ENCODE data around the gene ERAP2.

The ERAP2 gene

GRCh38 chr5:96909435-96909834 is 33.1 kb downstream of the ERAP2 start:
- Histone ChIP-seq H3K27ac (ENCODE audit: low read depth in 2 of 2, low read length in 2 of 2) (no peak overlapping the region), H3K4me1 (ENCODE audit: control insufficient read depth in 2 of 2, insufficient read depth in 2 of 2, low read length in 2 of 2) (no peaks in the 10 kb centered on the region)

DNA sequence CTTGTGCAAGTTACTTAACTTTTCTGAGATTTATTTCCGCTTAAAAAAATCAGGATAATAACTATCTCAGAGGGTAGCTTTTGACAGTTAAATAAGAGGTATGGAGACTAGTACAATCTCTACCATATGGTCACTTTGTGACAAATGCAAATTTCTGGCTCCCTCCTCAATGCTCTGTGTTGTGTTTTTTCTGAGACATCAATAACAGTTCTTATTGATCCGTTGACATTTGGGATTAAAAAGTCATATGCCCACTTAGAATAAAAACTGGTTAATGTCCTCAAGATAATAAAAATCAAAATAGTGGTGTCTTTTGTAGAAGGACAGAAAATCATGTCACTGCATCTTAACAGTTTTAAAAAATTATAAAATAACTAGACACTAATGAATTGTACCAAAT is 34.8 kb downstream of the ERAP2 start:
- Histone ChIP-seq H3K4me3 (ENCODE audit: low read length in 2 of 2) (no peak overlapping the region), H3K9me3 (ENCODE audit: control insufficient read depth in 2 of 2, low read length in 2 of 2) (no peaks in the 10 kb centered on the region), H3K9ac (ENCODE audit: low read depth in 1 of 2, low read length in 2 of 2) (no peak overlapping the region), H3K27me3 (ENCODE audit: control insufficient read depth in 2 of 2, insufficient read depth in 2 of 2, low read length in 2 of 2) (no peaks in the 10 kb centered on the region), H3K4me1 (ENCODE audit: control insufficient read depth in 2 of 2, insufficient read depth in 2 of 2, low read length in 2 of 2) (no peaks in the 10 kb centered on the region), H3K36me3 (ENCODE audit: control insufficient read depth in 2 of 2, insufficient read depth in 2 of 2, low read length in 2 of 2) (peaks cover 17 to 23% of the 10 kb centered on the region in 2 donors), H3K27ac (ENCODE audit: low read depth in 2 of 2, low read length in 2 of 2) (no peak overlapping the region)

More at GRCh38 chr5:96909435-96909834, 33.1 kb downstream of the ERAP2 start:
- no peak overlapping the region for H3K9ac ChIP-seq (ENCODE audit: low read depth in 1 of 2, low read length in 2 of 2)
- H3K9me3 ChIP-seq (ENCODE audit: control insufficient read depth in 2 of 2, low read length in 2 of 2): no peaks in the 10 kb centered on the region
- no peaks in the 10 kb centered on the region for H3K27me3 ChIP-seq (ENCODE audit: control insufficient read depth in 2 of 2, insufficient read depth in 2 of 2, low read length in 2 of 2)
- H3K4me3 ChIP-seq (ENCODE audit: low read length in 2 of 2): no peak overlapping the region
- H3K36me3 ChIP-seq (ENCODE audit: control insufficient read depth in 2 of 2, insufficient read depth in 2 of 2, low read length in 2 of 2): peaks cover 17 to 23% of the 10 kb centered on the region in 2 donors

GRCh38 chr5:96913233-96913632 is 36.9 kb downstream of the ERAP2 start:
- peaks cover 22 to 23% of the 10 kb centered on the region in 2 donors for H3K36me3 ChIP-seq (ENCODE audit: control insufficient read depth in 2 of 2, insufficient read depth in 2 of 2, low read length in 2 of 2)
- H3K9ac ChIP-seq (ENCODE audit: low read depth in 1 of 2, low read length in 2 of 2): no peak overlapping the region
- no peak overlapping the region for H3K27ac ChIP-seq (ENCODE audit: low read depth in 2 of 2, low read length in 2 of 2)
- H3K27me3 ChIP-seq (ENCODE audit: control insufficient read depth in 2 of 2, insufficient read depth in 2 of 2, low read length in 2 of 2): no peaks in the 10 kb centered on the region
- H3K9me3 ChIP-seq (ENCODE audit: control insufficient read depth in 2 of 2, low read length in 2 of 2): no peaks in the 10 kb centered on the region
- no peaks in the 10 kb centered on the region for H3K4me1 ChIP-seq (ENCODE audit: control insufficient read depth in 2 of 2, insufficient read depth in 2 of 2, low read length in 2 of 2)
- H3K4me3 ChIP-seq (ENCODE audit: low read length in 2 of 2): no peak overlapping the region

DNA sequence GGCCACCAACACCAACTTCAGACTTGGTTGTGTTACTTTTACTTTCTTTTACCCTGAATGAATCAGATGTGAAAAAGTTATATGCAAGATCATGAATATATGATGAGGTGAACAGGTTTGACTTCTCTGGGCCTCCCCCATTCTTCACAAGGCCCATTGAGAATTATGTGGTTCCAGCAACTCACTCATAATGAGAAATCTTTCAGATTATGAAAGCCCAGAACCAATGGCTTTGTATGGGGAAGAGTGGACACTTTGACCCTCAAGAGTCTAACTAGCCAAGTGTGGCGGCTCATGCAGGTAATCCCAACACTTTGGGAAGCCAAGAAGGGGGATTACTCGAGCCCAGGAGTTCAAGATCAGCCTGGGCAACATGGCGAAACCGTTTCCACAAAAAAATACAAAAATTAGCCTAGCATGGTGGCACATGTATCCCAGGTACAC is 43.5 kb downstream of the ERAP2 start:
- Histone ChIP-seq H3K9me3 (ENCODE audit: control insufficient read depth in 2 of 2, low read length in 2 of 2) (no peaks in the 10 kb centered on the region), H3K4me3 (ENCODE audit: low read length in 2 of 2) (no peak overlapping the region), H3K4me1 (ENCODE audit: control insufficient read depth in 2 of 2, insufficient read depth in 2 of 2, low read length in 2 of 2) (no peaks in the 10 kb centered on the region), H3K36me3 (ENCODE audit: control insufficient read depth in 2 of 2, insufficient read depth in 2 of 2, low read length in 2 of 2) (peaks cover 0 to 7% of the 10 kb centered on the region in 2 donors), H3K9ac (ENCODE audit: low read depth in 1 of 2, low read length in 2 of 2) (no peak overlapping the region), H3K27ac (ENCODE audit: low read depth in 2 of 2, low read length in 2 of 2) (no peak overlapping the region), H3K27me3 (ENCODE audit: control insufficient read depth in 2 of 2, insufficient read depth in 2 of 2, low read length in 2 of 2) (no peaks in the 10 kb centered on the region)

DNA sequence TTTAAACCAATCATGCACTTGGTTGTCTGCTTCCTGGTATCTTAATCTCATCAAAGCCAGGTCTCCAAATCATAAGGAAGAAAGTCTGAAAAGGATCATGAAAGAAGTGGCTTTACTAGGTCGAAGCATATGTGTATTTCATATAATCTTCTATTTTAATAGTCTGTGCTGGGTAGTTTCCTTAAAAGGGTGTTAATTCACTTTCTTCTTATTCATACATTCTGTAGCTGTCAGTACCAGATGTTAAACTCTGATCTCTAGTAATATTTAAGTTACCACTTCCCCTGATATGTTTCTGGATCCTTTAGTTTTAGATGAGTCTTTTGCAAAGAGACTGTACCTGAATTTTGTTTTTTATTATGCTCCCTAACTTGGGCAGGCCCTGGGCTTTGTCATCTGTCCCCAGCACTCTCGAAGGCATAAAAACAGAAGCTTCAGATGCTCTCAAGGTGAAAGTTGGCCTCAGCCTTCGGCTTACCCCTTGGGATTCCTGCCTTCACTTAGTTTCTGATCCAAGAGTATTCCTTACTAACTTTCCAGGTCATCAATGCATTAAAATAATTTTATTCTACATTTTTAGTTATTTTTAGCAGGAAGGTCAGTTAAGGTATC is 44.5 kb downstream of the ERAP2 start:
- Histone ChIP-seq H3K9me3 (ENCODE audit: control insufficient read depth in 2 of 2, low read length in 2 of 2) (no peaks in the 10 kb centered on the region), H3K4me3 (ENCODE audit: low read length in 2 of 2) (no peak overlapping the region), H3K27ac (ENCODE audit: low read depth in 2 of 2, low read length in 2 of 2) (no peak overlapping the region), H3K4me1 (ENCODE audit: control insufficient read depth in 2 of 2, insufficient read depth in 2 of 2, low read length in 2 of 2) (no peaks in the 10 kb centered on the region), H3K27me3 (ENCODE audit: control insufficient read depth in 2 of 2, insufficient read depth in 2 of 2, low read length in 2 of 2) (no peaks in the 10 kb centered on the region), H3K9ac (ENCODE audit: low read depth in 1 of 2, low read length in 2 of 2) (no peak overlapping the region), H3K36me3 (ENCODE audit: control insufficient read depth in 2 of 2, insufficient read depth in 2 of 2, low read length in 2 of 2) (peaks cover 0 to 7% of the 10 kb centered on the region in 2 donors)

GRCh38 chr5:96922499-96923244 is 46.4 kb downstream of the ERAP2 start:
- Histone ChIP-seq H3K27me3 (ENCODE audit: control insufficient read depth in 2 of 2, insufficient read depth in 2 of 2, low read length in 2 of 2) (no peaks in the 10 kb centered on the region), H3K9me3 (ENCODE audit: control insufficient read depth in 2 of 2, low read length in 2 of 2) (no peaks in the 10 kb centered on the region), H3K9ac (ENCODE audit: low read depth in 1 of 2, low read length in 2 of 2) (no peak overlapping the region)

DNA sequence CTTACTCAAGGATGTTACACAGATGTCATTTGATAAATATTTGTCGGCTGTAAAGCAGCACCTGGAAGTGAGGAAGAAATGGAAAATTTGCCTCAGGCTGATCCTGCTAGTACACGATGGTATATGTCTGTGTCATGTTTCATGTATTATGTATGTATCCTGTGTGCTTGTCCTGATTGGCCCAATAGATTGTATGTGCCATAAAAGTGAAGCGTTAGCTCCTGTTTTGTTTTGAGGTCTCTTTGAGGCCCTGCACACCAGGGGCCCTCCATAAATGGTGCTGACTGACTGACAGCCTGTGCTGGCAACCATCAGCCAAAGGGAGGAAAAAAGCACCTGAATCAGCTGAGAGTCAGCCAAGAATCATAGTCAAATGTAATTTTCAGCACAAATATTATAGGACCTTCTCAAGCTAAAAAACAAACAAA is 47.7 kb downstream of the ERAP2 start:
- no peaks in the 10 kb centered on the region for H3K4me1 ChIP-seq (ENCODE audit: control insufficient read depth in 2 of 2, insufficient read depth in 2 of 2, low read length in 2 of 2)
- no peaks in the 10 kb centered on the region for H3K27me3 ChIP-seq (ENCODE audit: control insufficient read depth in 2 of 2, insufficient read depth in 2 of 2, low read length in 2 of 2)
- no peaks in the 10 kb centered on the region for H3K36me3 ChIP-seq (ENCODE audit: control insufficient read depth in 2 of 2, insufficient read depth in 2 of 2, low read length in 2 of 2)
- no peak overlapping the region for H3K27ac ChIP-seq (ENCODE audit: low read depth in 2 of 2, low read length in 2 of 2)
- no peak overlapping the region for H3K9ac ChIP-seq (ENCODE audit: low read depth in 1 of 2, low read length in 2 of 2)
- H3K9me3 ChIP-seq (ENCODE audit: control insufficient read depth in 2 of 2, low read length in 2 of 2): no peaks in the 10 kb centered on the region
- no peak overlapping the region for H3K4me3 ChIP-seq (ENCODE audit: low read length in 2 of 2)

More at GRCh38 chr5:96922499-96923244, 46.4 kb downstream of the ERAP2 start:
- H3K4me3 ChIP-seq (ENCODE audit: low read length in 2 of 2): no peak overlapping the region
- peaks cover 0 to 7% of the 10 kb centered on the region in 2 donors for H3K36me3 ChIP-seq (ENCODE audit: control insufficient read depth in 2 of 2, insufficient read depth in 2 of 2, low read length in 2 of 2)
- H3K27ac ChIP-seq (ENCODE audit: low read depth in 2 of 2, low read length in 2 of 2): no peak overlapping the region
- H3K4me1 ChIP-seq (ENCODE audit: control insufficient read depth in 2 of 2, insufficient read depth in 2 of 2, low read length in 2 of 2): no peaks in the 10 kb centered on the region

DNA sequence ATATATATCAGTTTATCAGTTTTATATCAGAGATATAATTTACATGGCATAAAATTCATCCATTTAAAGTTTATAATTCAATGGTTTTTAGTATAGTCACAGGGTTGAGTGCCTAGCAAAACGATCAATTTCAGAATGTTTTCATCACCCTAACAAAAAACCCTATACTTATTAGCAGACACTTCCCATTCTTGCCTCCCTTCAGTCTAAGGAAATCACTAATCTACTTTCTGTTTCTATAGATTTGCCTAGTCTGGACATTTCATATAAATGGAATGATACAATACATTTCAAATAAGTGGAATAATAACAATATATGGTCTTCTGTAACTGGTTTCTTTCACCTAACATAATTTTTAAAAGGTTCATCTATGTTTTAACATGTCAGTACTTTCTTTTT is 50.0 kb downstream of the ERAP2 start:
- H3K4me1 ChIP-seq (ENCODE audit: control insufficient read depth in 2 of 2, insufficient read depth in 2 of 2, low read length in 2 of 2): no peaks in the 10 kb centered on the region
- H3K4me3 ChIP-seq (ENCODE audit: low read length in 2 of 2): no peak overlapping the region
- H3K27ac ChIP-seq (ENCODE audit: low read depth in 2 of 2, low read length in 2 of 2): no peak overlapping the region
- H3K9ac ChIP-seq (ENCODE audit: low read depth in 1 of 2, low read length in 2 of 2): no peak overlapping the region
- no peaks in the 10 kb centered on the region for H3K9me3 ChIP-seq (ENCODE audit: control insufficient read depth in 2 of 2, low read length in 2 of 2)
- no peaks in the 10 kb centered on the region for H3K27me3 ChIP-seq (ENCODE audit: control insufficient read depth in 2 of 2, insufficient read depth in 2 of 2, low read length in 2 of 2)
- H3K36me3 ChIP-seq (ENCODE audit: control insufficient read depth in 2 of 2, insufficient read depth in 2 of 2, low read length in 2 of 2): no peaks in the 10 kb centered on the region

DNA sequence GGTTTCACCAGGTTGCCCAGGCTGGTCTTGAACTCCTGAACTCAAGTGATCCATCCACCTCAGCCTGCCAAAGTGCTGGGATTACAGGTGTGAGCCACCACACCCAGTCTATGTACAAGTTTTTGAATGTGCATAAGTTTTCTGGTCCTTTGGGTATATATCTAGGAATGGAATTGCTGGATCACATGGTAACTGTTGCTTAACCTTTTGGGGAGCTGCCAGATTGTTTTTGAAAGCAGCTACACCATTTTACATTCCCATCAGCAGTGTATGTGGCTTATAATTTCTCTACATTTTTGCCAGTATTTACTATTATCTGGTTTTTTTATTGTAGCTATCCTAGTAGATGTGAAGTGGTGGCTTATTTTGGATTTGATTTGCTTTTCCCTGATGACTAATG is 50.7 kb downstream of the ERAP2 start:
- Histone ChIP-seq H3K4me3 (ENCODE audit: low read length in 2 of 2) (no peak overlapping the region), H3K27me3 (ENCODE audit: control insufficient read depth in 2 of 2, insufficient read depth in 2 of 2, low read length in 2 of 2) (no peaks in the 10 kb centered on the region), H3K27ac (ENCODE audit: low read depth in 2 of 2, low read length in 2 of 2) (no peak overlapping the region), H3K36me3 (ENCODE audit: control insufficient read depth in 2 of 2, insufficient read depth in 2 of 2, low read length in 2 of 2) (no peaks in the 10 kb centered on the region), H3K9me3 (ENCODE audit: control insufficient read depth in 2 of 2, low read length in 2 of 2) (no peaks in the 10 kb centered on the region), H3K9ac (ENCODE audit: low read depth in 1 of 2, low read length in 2 of 2) (no peak overlapping the region), H3K4me1 (ENCODE audit: control insufficient read depth in 2 of 2, insufficient read depth in 2 of 2, low read length in 2 of 2) (no peaks in the 10 kb centered on the region)

- Histone ChIP-seq H3K27ac (ENCODE audit: low read depth in 2 of 2, low read length in 2 of 2) (no peak overlapping the region), H3K9me3 (ENCODE audit: control insufficient read depth in 2 of 2, low read length in 2 of 2) (no peaks in the 10 kb centered on the region), H3K9ac (ENCODE audit: low read depth in 1 of 2, low read length in 2 of 2) (no peak overlapping the region), H3K27me3 (ENCODE audit: control insufficient read depth in 2 of 2, insufficient read depth in 2 of 2, low read length in 2 of 2) (no peaks in the 10 kb centered on the region), H3K4me3 (ENCODE audit: low read length in 2 of 2) (no peak overlapping the region), H3K4me1 (ENCODE audit: control insufficient read depth in 2 of 2, insufficient read depth in 2 of 2, low read length in 2 of 2) (peaks cover 9% of the 10 kb centered on the region in 2 donors), H3K36me3 (ENCODE audit: control insufficient read depth in 2 of 2, insufficient read depth in 2 of 2, low read length in 2 of 2) (no peaks in the 10 kb centered on the region)
Measured at GRCh38 chr5:96928931-96929708, 52.8 kb downstream of the ERAP2 start.
